ENCODE results near the gene G0S2.

Gene G0S2

GRCh38 chr1:209702832-209703231, 27.6 kb downstream of the G0S2 start:
- no peak for TF ChIP-seq JUND (IDR thresholded peaks at IDR 0.05; ENCODE audit: low read depth)
- DNase-seq (ENCODE audit: low read depth in 1 of 2, low spot score in 1 of 2): no peak
- in situ Hi-C loops (cut with HindIII; ENCODE audit: low pct_unique_long_range_greater_than_20kb, low sequenced_read_pairs): no loop called here

- in situ Hi-C loops (cut with HindIII; ENCODE audit: low pct_unique_long_range_greater_than_20kb, low sequenced_read_pairs): no loop called here
- no peak for DNase-seq (ENCODE audit: low read depth in 1 of 2, low spot score in 1 of 2)
- no peak for TF ChIP-seq JUND (IDR thresholded peaks at IDR 0.05; ENCODE audit: low read depth)
Measured at GRCh38 chr1:209703834-209704504, 28.8 kb downstream of the G0S2 start.

- in situ Hi-C loops (cut with HindIII; ENCODE audit: low pct_unique_long_range_greater_than_20kb, low sequenced_read_pairs): no loop called here
- DNase-seq (ENCODE audit: low read depth in 1 of 2, low spot score in 1 of 2): no peak
- TF ChIP-seq JUND (IDR thresholded peaks at IDR 0.05; ENCODE audit: low read depth): no peak
Measured at GRCh38 chr1:209704584-209704983, 29.4 kb downstream of the G0S2 start, which contains the start of gene HSD11B1. TSS of gene HSD11B1 (plus strand) at chr1:209704846. CDS start at chr1:209704943, 97 bp downstream.

- in situ Hi-C loops (cut with HindIII; ENCODE audit: low pct_unique_long_range_greater_than_20kb, low sequenced_read_pairs): no loop called here
- TF ChIP-seq JUND (IDR thresholded peaks at IDR 0.05; ENCODE audit: low read depth): no peak
- no peak for DNase-seq (ENCODE audit: low read depth in 1 of 2, low spot score in 1 of 2)
Measured at GRCh38 chr1:209705033-209705598, 29.9 kb downstream of the G0S2 start.

- DNase-seq (ENCODE audit: low read depth in 1 of 2, low spot score in 1 of 2): no peak
- in situ Hi-C loops (cut with HindIII; ENCODE audit: low pct_unique_long_range_greater_than_20kb, low sequenced_read_pairs): no loop called here
- TF ChIP-seq JUND (IDR thresholded peaks at IDR 0.05; ENCODE audit: low read depth): no peak
Measured at GRCh38 chr1:209706622-209707021, 31.4 kb downstream of the G0S2 start.

GRCh38 chr1:209707308-209707707, 32.1 kb downstream of the G0S2 start:
- TF ChIP-seq JUND (IDR thresholded peaks at IDR 0.05; ENCODE audit: low read depth): no peak
- in situ Hi-C loops (cut with HindIII; ENCODE audit: low pct_unique_long_range_greater_than_20kb, low sequenced_read_pairs): no loop called here
- DNase-seq (ENCODE audit: low read depth in 1 of 2, low spot score in 1 of 2): no peak

- in situ Hi-C loops (cut with HindIII; ENCODE audit: low pct_unique_long_range_greater_than_20kb, low sequenced_read_pairs): no loop called here
- DNase-seq (ENCODE audit: low read depth in 1 of 2, low spot score in 1 of 2): no peak
- TF ChIP-seq JUND (IDR thresholded peaks at IDR 0.05; ENCODE audit: low read depth): no peak
Measured at GRCh38 chr1:209708297-209708696, 33.1 kb downstream of the G0S2 start.

- in situ Hi-C loops (cut with HindIII; ENCODE audit: low pct_unique_long_range_greater_than_20kb, low sequenced_read_pairs): no loop called here
- DNase-seq (ENCODE audit: low read depth in 1 of 2, low spot score in 1 of 2): no peak
- TF ChIP-seq JUND (IDR thresholded peaks at IDR 0.05; ENCODE audit: low read depth): no peak
Measured at GRCh38 chr1:209710093-209710492, 34.9 kb downstream of the G0S2 start.

GRCh38 chr1:209710847-209711246, 35.6 kb downstream of the G0S2 start:
- no peak for DNase-seq (ENCODE audit: low read depth in 1 of 2, low spot score in 1 of 2)
- in situ Hi-C loops (cut with HindIII; ENCODE audit: low pct_unique_long_range_greater_than_20kb, low sequenced_read_pairs): no loop called here
- no peak for TF ChIP-seq JUND (IDR thresholded peaks at IDR 0.05; ENCODE audit: low read depth)

GRCh38 chr1:209714338-209714737, 39.1 kb downstream of the G0S2 start:
- no peak for DNase-seq (ENCODE audit: low read depth in 1 of 2, low spot score in 1 of 2)
- in situ Hi-C loops (cut with HindIII; ENCODE audit: low pct_unique_long_range_greater_than_20kb, low sequenced_read_pairs): no loop called here
- TF ChIP-seq JUND (IDR thresholded peaks at IDR 0.05; ENCODE audit: low read depth): no peak

GRCh38 chr1:209715314-209715713, 40.1 kb downstream of the G0S2 start:
- TF ChIP-seq JUND (IDR thresholded peaks at IDR 0.05; ENCODE audit: low read depth): no peak
- DNase-seq (ENCODE audit: low read depth in 1 of 2, low spot score in 1 of 2): peak in 1 of 2 experiments; percentile 47

GRCh38 chr1:209717818-209718217, 42.6 kb downstream of the G0S2 start:
- in situ Hi-C loops (cut with HindIII; ENCODE audit: low pct_unique_long_range_greater_than_20kb, low sequenced_read_pairs): no loop called here

More at GRCh38 chr1:209715314-209715713, 40.1 kb downstream of the G0S2 start:
- in situ Hi-C loops (cut with HindIII; ENCODE audit: low pct_unique_long_range_greater_than_20kb, low sequenced_read_pairs): no loop called here

GRCh38 chr1:209720326-209720725, 45.1 kb downstream of the G0S2 start:
- DNase-seq (ENCODE audit: low read depth in 1 of 2, low spot score in 1 of 2): no peak
- in situ Hi-C loops (cut with HindIII; ENCODE audit: low pct_unique_long_range_greater_than_20kb, low sequenced_read_pairs): no loop called here
- TF ChIP-seq JUND (IDR thresholded peaks at IDR 0.05; ENCODE audit: low read depth): no peak

More at GRCh38 chr1:209717818-209718217, 42.6 kb downstream of the G0S2 start:
- no peak for TF ChIP-seq JUND (IDR thresholded peaks at IDR 0.05; ENCODE audit: low read depth)
- DNase-seq (ENCODE audit: low read depth in 1 of 2, low spot score in 1 of 2): no peak

Measured in T47D (cell line).